Spleen (tissue), 11 donors: ENCODE data around the gene MYO7A. TPM values are rescaled to one million over a fixed set of nuclear protein-coding genes. Genes with fewer than 3 reads are reported as not detected.
A peak's percentile ranks its signal among the peaks of the same experiment; 100 is the strongest.

Source experiments
- DNase-seq: peaks from one replicate; pipeline ENCODE4 v3.0.0-alpha.2; 2020
- H3K27ac ChIP-seq, 8 donors: fragments of 200-600 bp; sonication (generic) in 7 of 8; 1 replicate in 4 of 8; 2 replicates in 4 of 8; pipeline versions ENCODE4 v1.5.0 to v1.8.0; 2016 to 2021; ENCODE audit warnings: inconsistent platforms in 4 of 8, mild to moderate bottlenecking in 4 of 8, moderate library complexity in 1 of 8
- H3K27me3 ChIP-seq, 7 donors: fragments of 200-600 bp; sonication (generic) in 6 of 7; replicated peaks in 1 of 7; 1 replicate in 4 of 7; 2 replicates in 3 of 7; pipeline versions ENCODE4 v1.5.0 to v1.8.0; 2016 to 2021; ENCODE audit warnings: inconsistent platforms in 3 of 7, mild to moderate bottlenecking in 1 of 7
- H3K36me3 ChIP-seq, 6 donors: fragments of 200-600 bp; sonication (generic) in 5 of 6; 1 replicate in 4 of 6; 2 replicates in 2 of 6; pipeline versions ENCODE4 v1.5.0 to v1.8.0; 2016 to 2021; ENCODE audit warnings: inconsistent platforms in 2 of 6
- H3K4me1 ChIP-seq, 6 donors: fragments of 200-600 bp; sonication (generic) in 5 of 6; 1 replicate in 3 of 6; 2 replicates in 3 of 6; pipeline versions ENCODE4 v1.5.0 to v1.8.0; 2016 to 2021; ENCODE audit warnings: inconsistent platforms in 3 of 6
- H3K4me3 ChIP-seq, 8 donors: fragments of 200-600 bp; sonication (generic) in 7 of 8; 1 replicate in 4 of 8; 2 replicates in 4 of 8; pipeline versions ENCODE4 v1.5.0 to v1.8.0; 2016 to 2021; ENCODE audit warnings: inconsistent platforms in 4 of 8, mild to moderate bottlenecking in 4 of 8, moderate library complexity in 2 of 8
- H3K9me3 ChIP-seq, 8 donors: fragments of 200-600 bp; sonication (generic) in 7 of 8; 1 replicate in 4 of 8; 2 replicates in 4 of 8; pipeline versions ENCODE4 v1.5.0 to v1.8.0; 2016 to 2021; ENCODE audit warnings: inconsistent platforms in 4 of 8
- CTCF ChIP-seq, 11 experiments: fragments of 200-600 bp in 7 of 11; fragments of 450-650 bp in 4 of 11; sonication (generic) in 4 of 11; IDR thresholded peaks in 8 of 11; conservative IDR thresholded peaks in 3 of 11; 1 replicate in 7 of 11; 2 replicates in 4 of 11; pipeline versions ENCODE4 v1.4.0 to v1.8.0; 2016 to 2021; ENCODE audit warnings: antibody characterized with exemption in 11 of 11, inconsistent platforms in 4 of 11, mild to moderate bottlenecking in 1 of 11
- POLR2A ChIP-seq, 3 donors: fragments of 450-650 bp; IDR thresholded peaks; one replicate each; pipeline ENCODE4 v1.5.1; 2017; ENCODE audit warnings: antibody characterized with exemption in 3 of 3, mild to moderate bottlenecking in 1 of 3
- POLR2AphosphoS5 ChIP-seq, 3 donors: sonication (generic); formaldehyde crosslinking; IDR thresholded peaks; one replicate each; pipeline ENCODE4 v1.5.1; 2017; ENCODE audit warnings: antibody characterized with exemption in 3 of 3
- WGBS, 5 donors: extraction: QIAGEN DNeasy Blood & Tissue Kit in 3 of 5; methylation state at CpG; one replicate each; pipeline versions ENCODE4 v1.1.5 to v1.1.7; 2013 to 2018; 5-methylcytosine and 5-hydroxymethylcytosine counted together
- intact Hi-C: fragments of 100-400 bp; cut with DNase I; formaldehyde crosslinking; loops from one replicate; pipeline ENCODE4 v1.15.0; 2023; ENCODE audit warnings: low total_unique reads
- polyA plus RNA-seq, 3 donors: library from polyadenylated mRNA; stranded (reverse); fragments of 200-250 nt; gene quantifications; one replicate each; pipeline ENCODE4 v1.2.1, GENCODE V29; 2013
- total RNA-seq, 7 donors: library from RNA; depleted of rRNA in 3 of 7; stranded (reverse); fragments of >200 nt in 3 of 7; fragmentation: NEBNext Ultra II Directional in 4 of 7; extraction: Animal tissue kit (Norgen Biotek cat#: 25700) in 4 of 7; gene quantifications; one replicate each; pipeline versions ENCODE4 v1.1.0 to v1.2.1, GENCODE V29; 2016 to 2021
- donor health status: healthy with polysubstance abuse.
- donor health status: DM: no; HTN: no; CAD: no; lungs with moderate emphysema.
- donor health status: DM: no; HTN: no; CAD: no.
- donor health status: Bipolar disorder and iron deficiency.
- donor health status: healthy.
- donor health status: DM: no; HTN: no; CAD: no.
- donor health status: DM: yes; HTN: yes; CAD: no.

The MYO7A gene
- total and polyA plus RNA-seq, 10 donors, result 3.5 to 147 (median 33.0) TPM

DNA sequence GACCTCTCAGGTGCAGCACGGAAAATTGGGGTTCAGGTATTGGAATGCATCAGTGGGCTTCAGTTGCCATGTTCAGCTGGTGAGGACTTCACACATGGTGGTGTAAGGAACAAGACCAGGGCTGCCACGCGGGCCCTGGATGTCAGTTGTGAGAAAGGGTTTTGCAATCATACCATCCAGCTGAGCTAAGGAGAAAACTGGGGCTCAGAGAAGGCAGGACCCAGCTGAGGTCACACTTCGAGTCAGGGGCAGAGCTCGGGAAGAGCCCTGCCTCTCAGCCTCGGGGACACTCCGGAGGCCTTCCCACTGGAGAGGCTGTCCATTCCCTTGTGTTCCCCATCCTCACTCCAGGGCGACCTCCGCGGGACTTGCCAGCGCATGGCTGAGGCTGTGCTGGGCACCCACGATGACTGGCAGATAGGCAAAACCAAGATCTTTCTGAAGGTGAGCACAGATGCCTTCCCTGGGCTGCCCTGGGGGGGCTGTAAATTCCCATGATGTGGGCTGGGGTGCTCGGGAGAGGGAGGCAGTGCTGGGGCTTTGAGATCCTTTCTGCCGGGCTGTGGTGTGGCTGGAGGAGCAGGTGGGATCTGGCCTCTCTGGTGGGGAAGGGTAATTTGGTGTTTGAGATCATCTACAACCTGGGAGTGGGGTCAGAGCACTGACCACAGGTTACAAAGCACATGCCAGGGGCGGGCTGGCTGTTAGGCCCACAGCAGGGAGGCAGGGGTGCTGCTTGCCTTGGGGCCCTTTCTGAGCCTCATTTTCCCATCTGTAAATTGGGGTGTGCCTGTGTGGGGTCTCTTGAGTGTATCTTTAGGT, 47.2 kb downstream of the MYO7A start:
- Histone ChIP-seq H3K27me3 (no peaks in the 10 kb centered on the region), H3K36me3 (peaks cover 0 to 21% (median 0%) of the 10 kb centered on the region in 6 donors), H3K4me3 (peak overlapping the region in 5 of 8 donors; percentile 2 to 47 (median 23)), H3K27ac (peak overlapping the region in 5 of 8 donors; percentile 57 to 82 (median 65)), H3K4me1 (peaks cover 0 to 54% (median 33%) of the 10 kb centered on the region in 6 donors), H3K9me3 (no peaks in the 10 kb centered on the region)
- WGBS, 5 donors, result 61 to 84% (median 76%) methylated on average over 10 to 15 of the region's 15 CpGs
- intact Hi-C loops, result no loop called here
- DNase-seq, result no peak
- TF ChIP-seq POLR2AphosphoS5 (IDR thresholded peaks at IDR 0.05) (peak in 2 of 3 donors; percentile 2 to 34), POLR2A (IDR thresholded peaks at IDR 0.05) (no peak)

- Histone ChIP-seq H3K27ac (peak overlapping the region in 6 of 8 donors; percentile 13 to 82 (median 61)), H3K27me3 (no peaks in the 10 kb centered on the region), H3K4me1 (peaks cover 0 to 54% (median 33%) of the 10 kb centered on the region in 6 donors), H3K36me3 (peaks cover 0 to 28% (median 0%) of the 10 kb centered on the region in 6 donors), H3K4me3 (peak overlapping the region in 5 of 8 donors; percentile 2 to 47 (median 23)), H3K9me3 (no peaks in the 10 kb centered on the region)
- WGBS, 5 donors, result 12 to 35% (median 16%) methylated on average over 3 to 12 of the region's 12 CpGs
- intact Hi-C loops, result no loop called here
- TF ChIP-seq POLR2A (IDR thresholded peaks at IDR 0.05) (no peak), CTCF (IDR thresholded peaks at IDR 0.05 in 8 of 11, conservative IDR thresholded peaks at IDR 0.05 in 3 of 11) (no peak), POLR2AphosphoS5 (IDR thresholded peaks at IDR 0.05) (peak; percentile 61 to 83 (median 77))
- DNase-seq, result peak; percentile 86
Measured at GRCh38 chr11:77175869-77176539, 48.0 kb downstream of the MYO7A start.

DNA sequence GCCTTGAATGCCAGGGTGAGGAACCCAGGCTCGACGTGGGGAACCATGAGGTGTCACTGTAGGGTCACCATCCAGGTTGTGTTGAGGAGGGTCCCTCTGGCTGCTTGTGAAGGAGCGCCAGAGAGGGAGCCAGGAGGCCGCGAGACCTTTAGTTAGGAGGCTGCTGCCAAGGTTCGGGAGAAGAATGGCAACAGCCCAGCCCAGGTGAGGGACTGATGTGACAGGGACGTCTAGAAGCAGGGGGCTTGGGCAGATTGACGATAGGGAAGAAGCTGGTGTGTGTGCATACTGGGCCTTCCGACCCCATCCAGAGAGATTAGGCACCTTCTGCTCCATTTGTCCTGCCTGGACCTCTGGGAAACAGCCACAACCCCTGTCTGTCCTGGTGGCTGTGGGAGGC, 49.0 kb downstream of the MYO7A start:
- 79 to 93% (median 86%) methylated on average over 8 to 9 of the region's 9 CpGs for WGBS, 5 donors
- intact Hi-C loops, result no loop called here
- peak overlapping the region in 1 of 8 donors; percentile 82 for H3K27ac ChIP-seq

DNA sequence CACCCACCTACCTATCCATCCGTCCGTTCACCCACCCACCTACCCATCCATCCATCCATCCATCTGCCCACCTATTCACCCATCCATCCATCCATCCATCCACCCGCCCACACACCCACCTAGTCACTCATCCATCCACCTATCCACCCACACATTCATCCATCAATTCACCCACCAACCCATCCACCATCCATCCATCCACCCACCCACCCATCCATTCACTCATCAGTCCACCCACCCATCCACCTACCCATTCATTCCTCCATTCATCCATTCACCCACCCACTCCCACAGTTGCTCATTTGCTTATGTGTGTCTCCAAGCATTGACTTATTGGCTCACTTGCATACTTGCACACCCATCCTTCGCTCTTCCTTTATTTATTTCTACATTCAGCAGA, 50.1 kb downstream of the MYO7A start:
- DNase-seq, result no peak
- H3K9me3 ChIP-seq, result no peaks in the 10 kb centered on the region
- WGBS, 5 donors, result 88 to 98% (median 96%) methylated on average over 4 of the region's 4 CpGs
- no peak overlapping the region for H3K4me3 ChIP-seq
- no peak for TF ChIP-seq CTCF (IDR thresholded peaks at IDR 0.05 in 8 of 11, conservative IDR thresholded peaks at IDR 0.05 in 3 of 11)
- no peak for TF ChIP-seq POLR2AphosphoS5 (IDR thresholded peaks at IDR 0.05)
- no peak for TF ChIP-seq POLR2A (IDR thresholded peaks at IDR 0.05)
- peaks cover 0 to 38% (median 27%) of the 10 kb centered on the region in 6 donors for H3K4me1 ChIP-seq
- no peak overlapping the region for H3K27ac ChIP-seq
- intact Hi-C loops, result no loop called here
- no peaks in the 10 kb centered on the region for H3K27me3 ChIP-seq
- H3K36me3 ChIP-seq, result peaks cover 0 to 49% (median 0%) of the 10 kb centered on the region in 6 donors

More for the DNA sequence above, 49.0 kb downstream of the MYO7A start:
- H3K27me3 ChIP-seq, result no peaks in the 10 kb centered on the region
- H3K4me1 ChIP-seq, result peaks cover 0 to 49% (median 31%) of the 10 kb centered on the region in 6 donors
- no peaks in the 10 kb centered on the region for H3K9me3 ChIP-seq
- TF ChIP-seq CTCF (IDR thresholded peaks at IDR 0.05 in 8 of 11, conservative IDR thresholded peaks at IDR 0.05 in 3 of 11), result no peak
- no peak for TF ChIP-seq POLR2A (IDR thresholded peaks at IDR 0.05)
- TF ChIP-seq POLR2AphosphoS5 (IDR thresholded peaks at IDR 0.05), result no peak
- H3K4me3 ChIP-seq, result no peak overlapping the region
- no peak for DNase-seq
- H3K36me3 ChIP-seq, result peaks cover 0 to 38% (median 0%) of the 10 kb centered on the region in 6 donors
